GM13976 (cell line): Measurements from ENCODE around the gene CDH22.

Source experiments
- DNase-seq: peaks from one replicate; pipeline ENCODE4 v3.0.0; 2012; ENCODE audit warnings: low spot score
- in situ Hi-C: fragments of 300-500 bp; cut with MboI; formaldehyde crosslinking; loops from one replicate; pipeline ENCODE4 v1.12.0; 2022; ENCODE audit warnings: low sequenced_read_pairs, mixed read lengths, inconsistent platforms; ENCODE audit not compliant: unreplicated experiment
- TF ChIP-seq, protein P1 (sequence below): IDR thresholded peaks from 2 replicates; pipeline ENCODE4 v1.5.1; 2012; ENCODE audit warnings: borderline replicate concordance, mild to moderate bottlenecking; ENCODE audit not compliant: insufficient read depth; ENCODE audit errors: extremely low read depth, missing control alignments, control extremely low read depth

CDH22 gene

DNA sequence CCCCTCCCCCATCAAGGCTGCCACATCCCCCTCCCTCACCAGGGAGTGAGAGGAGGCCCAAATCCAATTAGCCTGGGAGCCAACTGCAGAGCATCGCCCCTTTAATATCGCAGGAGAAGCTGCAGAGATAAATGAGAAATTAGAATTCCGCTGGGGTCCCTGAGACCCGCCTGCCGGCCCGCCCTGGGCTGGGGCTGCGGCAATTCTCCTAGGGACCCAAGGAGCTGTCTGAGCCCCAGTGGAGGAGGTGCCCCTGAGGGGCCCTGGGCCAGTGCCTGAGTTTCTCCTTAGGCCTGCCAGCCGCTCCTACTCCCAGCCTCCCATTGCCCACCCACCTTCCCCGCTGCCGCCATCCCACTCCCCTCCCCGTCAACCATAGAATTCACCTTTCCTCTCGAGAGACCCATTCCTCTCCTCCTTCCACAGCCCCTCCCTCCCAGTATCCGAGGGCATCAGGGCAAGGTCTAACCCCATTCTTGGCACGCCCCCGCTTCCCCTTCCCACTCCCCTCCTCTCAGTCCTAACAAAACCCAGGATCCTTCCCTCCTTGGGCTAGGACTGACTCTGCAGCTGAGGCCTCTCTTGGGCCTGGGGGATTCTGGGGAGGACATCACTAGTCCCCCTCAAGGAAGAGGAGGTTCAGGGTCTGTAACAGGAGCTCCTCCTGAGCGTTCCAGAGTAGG is 20.0 kb upstream of the CDH22 start:
- in situ Hi-C loops: no loop called here
- no peak for DNase-seq
- TF ChIP-seq, protein P1, sequence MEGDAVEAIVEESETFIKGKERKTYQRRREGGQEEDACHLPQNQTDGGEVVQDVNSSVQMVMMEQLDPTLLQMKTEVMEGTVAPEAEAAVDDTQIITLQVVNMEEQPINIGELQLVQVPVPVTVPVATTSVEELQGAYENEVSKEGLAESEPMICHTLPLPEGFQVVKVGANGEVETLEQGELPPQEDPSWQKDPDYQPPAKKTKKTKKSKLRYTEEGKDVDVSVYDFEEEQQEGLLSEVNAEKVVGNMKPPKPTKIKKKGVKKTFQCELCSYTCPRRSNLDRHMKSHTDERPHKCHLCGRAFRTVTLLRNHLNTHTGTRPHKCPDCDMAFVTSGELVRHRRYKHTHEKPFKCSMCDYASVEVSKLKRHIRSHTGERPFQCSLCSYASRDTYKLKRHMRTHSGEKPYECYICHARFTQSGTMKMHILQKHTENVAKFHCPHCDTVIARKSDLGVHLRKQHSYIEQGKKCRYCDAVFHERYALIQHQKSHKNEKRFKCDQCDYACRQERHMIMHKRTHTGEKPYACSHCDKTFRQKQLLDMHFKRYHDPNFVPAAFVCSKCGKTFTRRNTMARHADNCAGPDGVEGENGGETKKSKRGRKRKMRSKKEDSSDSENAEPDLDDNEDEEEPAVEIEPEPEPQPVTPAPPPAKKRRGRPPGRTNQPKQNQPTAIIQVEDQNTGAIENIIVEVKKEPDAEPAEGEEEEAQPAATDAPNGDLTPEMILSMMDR: no peak

- TF ChIP-seq, protein P1: no peak
- in situ Hi-C loops: no loop called here
- no peak for DNase-seq
Observed at GRCh38 chr20:46327557-46327956, 19.3 kb upstream of the CDH22 start.

DNA sequence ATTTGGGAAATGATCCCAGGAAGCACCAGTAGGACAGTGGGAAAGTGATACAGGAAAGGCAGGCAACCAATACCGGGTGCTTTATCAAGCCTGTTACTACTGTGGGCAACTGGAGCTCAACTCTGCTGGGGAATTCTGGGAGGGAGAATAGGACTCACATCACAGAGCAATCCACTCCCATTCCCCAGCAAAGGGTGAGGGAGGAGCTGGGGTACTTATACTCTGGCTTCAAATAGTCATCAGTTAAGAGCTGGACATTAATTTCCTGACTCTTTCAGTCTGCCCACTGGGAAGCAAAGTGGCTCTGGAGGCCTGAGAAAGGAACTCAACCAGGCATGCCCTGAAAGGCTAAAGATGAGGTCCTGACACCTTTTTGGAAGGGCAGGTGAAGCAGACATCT is 17.5 kb upstream of the CDH22 start:
- in situ Hi-C loops: no loop called here
- no peak for DNase-seq
- TF ChIP-seq, protein P1: no peak

GRCh38 chr20:46324960-46325703 is 16.8 kb upstream of the CDH22 start:
- DNase-seq: no peak
- TF ChIP-seq, protein P1: no peak
- in situ Hi-C loops: no loop called here

- DNase-seq: no peak
- in situ Hi-C loops: no loop called here
Observed at GRCh38 chr20:46324379-46324778, 16.1 kb upstream of the CDH22 start.

GRCh38 chr20:46323557-46323956 is 15.3 kb upstream of the CDH22 start:
- in situ Hi-C loops: no loop called here
- TF ChIP-seq, protein P1: no peak
- DNase-seq: no peak

More at GRCh38 chr20:46324379-46324778, 16.1 kb upstream of the CDH22 start:
- TF ChIP-seq, protein P1: no peak
